HG02870 (cell line): ENCODE measurements around the gene FRAT2.

Experiments
- ATAC-seq: cut with Tn5 transposase; IDR thresholded peaks from one replicate; pipeline ENCODE4 v1.9.1; 2021; ENCODE audit warnings: mild to moderate bottlenecking, moderate library complexity; ENCODE audit not compliant: unreplicated experiment

FRAT2 gene

DNA sequence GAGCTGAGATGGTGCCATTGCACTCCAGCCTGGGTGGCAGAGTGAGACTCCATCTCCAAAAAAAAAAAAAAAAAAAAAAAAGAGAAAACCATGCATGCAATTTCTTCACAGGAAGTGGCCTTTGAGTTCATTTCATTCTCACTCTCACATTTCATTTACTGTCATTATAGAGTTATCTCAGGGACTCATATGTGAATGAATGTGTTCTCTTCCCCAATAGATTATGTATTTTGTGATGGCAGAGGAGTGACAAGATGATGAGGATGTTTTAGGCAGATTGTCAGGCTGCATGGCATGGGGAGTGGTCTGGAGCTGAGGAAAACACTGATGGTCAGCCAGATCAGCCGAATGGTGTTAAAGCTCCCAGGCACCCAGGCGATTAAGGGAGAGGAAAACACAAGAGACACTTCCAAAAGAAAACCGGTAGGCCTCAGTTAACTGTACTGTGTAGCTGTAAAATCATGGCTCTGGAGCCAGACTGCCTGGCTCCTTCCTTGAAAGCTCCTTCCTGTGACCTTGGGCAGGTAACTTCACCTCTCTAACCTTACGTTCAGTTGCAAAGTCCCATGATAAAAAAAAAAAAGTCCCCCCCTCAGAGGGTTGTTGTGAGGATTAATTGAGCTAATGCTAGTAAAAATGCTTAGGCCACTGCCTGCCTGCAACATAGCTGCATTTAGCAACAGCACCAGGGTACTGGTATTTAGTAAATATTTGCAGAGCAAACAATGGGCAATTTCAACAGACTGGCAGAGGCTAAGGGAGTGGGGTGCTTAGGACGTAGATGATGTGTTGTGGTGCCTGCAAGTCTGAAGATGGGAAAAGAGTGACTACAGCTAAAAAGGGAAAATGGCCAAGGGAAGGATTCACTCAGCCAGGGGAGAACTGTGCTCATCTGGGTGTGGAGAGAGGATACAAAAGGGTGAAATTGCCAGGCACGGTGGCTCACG lies 6.9 kb downstream of the FRAT2 start:
- no peak for ATAC-seq

DNA sequence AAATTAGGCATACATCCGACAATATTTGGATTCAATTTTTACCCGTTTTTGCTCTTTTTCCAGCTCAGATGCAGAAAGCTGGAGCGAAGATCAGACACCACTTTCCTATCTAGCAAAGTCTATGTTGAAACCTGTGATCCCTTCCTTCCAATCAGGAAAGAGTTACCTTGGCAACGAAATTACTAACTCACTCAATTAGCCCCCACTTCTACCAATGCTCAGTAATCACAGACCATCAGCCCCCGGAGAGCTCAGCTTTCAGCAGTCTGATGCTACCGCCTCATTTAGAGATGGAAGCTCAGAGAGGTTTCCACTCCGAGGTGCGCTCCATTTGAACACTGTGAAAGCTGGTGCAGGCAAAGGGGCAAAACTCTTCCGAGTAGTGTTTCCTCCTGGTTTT lies 8.8 kb downstream of the FRAT2 start:
- ATAC-seq: no peak

DNA sequence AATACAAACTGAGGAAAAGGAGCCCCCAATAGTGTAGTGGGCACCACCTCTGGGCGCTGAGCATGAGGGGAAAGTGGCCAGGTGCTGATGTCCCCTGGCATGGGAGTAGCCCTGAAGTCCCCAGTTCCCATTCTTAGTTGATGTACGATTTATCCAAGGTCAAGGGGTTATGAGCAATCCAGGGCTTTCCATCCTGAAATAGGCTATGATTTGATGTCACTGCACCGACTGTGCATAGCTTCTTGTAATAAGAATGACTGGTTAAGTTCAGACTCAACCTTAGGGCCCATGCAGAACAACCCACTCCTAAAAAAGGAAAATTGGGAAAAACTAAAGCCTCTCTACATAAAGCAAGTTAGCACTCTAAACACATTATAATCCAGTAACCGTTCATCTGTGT lies 11.0 kb downstream of the FRAT2 start:
- ATAC-seq: no peak

DNA sequence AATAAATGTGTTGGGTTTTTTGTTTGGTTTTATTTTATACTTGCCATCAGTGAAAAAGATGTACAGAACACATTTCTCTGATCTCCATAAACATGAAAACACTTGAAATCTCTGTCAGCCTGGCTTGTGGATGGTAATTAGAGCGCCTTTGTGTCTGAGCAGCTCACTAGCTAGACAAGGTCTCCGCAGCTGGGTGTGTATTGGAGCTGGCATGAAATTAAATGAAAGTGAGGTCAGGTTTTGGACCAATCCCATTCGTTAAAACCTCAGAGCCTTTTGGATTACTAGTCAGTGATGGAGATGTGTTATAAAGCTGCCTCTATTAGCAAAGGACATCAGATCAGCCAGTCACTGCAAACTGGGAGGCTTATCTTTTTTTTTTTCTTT lies 12.7 kb downstream of the FRAT2 start:
- no peak for ATAC-seq

DNA sequence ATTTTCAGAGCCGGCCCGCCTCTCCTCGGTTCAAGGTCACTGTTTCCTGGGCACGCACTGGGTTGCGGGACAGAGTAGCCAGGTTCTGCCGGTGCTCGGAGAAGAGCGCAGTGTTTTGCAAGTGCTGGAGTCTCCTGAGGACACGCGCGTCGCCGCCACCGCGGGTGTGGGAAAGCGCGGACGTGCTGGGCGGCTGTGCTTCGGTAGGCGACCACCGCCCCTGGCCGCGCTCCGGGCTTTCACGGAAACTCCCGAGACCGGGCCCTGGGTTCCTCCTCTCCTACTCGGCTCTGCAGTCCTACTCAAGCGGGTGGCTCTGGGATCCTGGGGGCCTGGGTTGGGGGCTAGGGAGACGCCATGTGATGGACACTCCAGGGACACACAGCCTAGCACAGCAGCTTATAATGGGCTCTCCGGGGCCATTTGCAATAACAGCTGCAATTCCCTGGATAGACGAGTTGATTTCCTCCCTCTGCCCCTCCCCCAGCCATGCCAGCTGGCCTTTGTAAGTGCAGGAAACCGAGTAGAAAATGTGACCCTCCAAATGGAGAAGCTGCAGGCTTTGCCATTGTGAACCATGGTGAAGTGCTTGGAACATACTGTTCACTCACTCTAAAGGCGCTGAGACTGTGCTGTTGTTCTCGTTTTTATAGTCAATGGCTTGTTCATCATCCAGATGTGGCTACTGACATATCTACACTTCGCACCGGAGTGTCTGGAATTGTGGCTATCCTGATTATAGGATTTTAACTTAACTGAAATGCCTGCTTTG lies 13.3 kb downstream of the FRAT2 start:
- no peak for ATAC-seq

DNA sequence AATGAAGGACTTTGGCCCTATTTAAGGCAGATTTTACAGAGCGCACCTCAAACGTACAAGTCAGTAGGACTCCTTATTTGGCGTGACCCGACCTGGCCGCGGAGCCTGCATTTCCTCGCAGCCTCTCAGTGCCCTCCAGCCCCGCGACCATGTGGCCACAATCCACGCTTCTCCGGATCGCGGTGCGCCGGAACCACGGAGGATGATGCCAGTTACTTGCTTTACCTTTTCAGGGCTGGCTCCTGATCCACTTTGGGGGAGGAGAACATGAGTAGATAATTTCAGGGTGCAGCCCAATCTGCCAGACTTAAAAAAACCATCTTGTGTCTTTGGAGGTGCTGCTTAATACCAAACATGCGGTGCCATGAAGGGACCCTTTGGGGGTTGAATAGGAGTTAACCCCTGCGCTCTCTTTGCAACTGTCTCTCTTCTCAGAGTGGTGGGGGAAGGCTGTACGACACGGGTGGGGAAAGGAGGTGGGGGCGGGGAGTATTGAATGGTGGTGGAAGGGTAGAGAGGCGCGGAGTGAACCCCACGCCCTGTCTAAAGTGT lies 14.0 kb downstream of the FRAT2 start:
- no peak for ATAC-seq

DNA sequence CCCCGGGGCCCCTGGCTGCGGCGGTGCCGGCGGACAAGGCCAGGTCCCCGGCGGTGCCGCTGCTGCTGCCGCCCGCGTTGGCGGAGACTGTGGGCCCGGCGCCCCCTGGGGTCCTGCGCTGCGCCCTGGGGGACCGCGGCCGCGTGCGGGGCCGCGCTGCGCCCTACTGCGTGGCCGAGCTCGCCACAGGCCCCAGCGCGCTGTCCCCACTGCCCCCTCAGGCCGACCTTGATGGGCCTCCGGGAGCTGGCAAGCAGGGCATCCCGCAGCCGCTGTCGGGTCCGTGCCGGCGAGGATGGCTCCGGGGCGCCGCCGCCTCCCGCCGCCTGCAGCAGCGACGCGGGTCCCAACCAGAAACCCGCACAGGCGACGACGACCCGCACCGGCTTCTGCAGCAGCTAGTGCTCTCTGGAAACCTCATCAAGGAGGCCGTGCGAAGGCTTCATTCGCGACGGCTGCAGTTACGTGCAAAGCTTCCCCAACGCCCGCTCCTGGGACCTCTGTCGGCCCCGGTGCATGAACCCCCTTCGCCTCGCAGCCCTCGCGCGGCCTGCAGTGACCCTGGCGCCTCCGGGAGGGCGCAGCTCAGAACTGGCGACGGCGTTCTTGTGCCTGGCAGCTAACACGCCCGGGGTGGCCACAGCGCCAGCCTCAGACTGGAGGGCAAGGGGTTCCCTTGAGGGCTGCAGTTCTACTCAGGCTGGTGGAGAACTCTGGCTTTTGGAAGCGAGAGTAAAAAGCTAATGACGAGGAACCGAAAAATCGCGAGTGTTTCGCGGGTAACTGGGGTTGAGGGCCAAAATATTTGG lies 14.7 kb downstream of the FRAT2 start:
- ATAC-seq: no peak

DNA sequence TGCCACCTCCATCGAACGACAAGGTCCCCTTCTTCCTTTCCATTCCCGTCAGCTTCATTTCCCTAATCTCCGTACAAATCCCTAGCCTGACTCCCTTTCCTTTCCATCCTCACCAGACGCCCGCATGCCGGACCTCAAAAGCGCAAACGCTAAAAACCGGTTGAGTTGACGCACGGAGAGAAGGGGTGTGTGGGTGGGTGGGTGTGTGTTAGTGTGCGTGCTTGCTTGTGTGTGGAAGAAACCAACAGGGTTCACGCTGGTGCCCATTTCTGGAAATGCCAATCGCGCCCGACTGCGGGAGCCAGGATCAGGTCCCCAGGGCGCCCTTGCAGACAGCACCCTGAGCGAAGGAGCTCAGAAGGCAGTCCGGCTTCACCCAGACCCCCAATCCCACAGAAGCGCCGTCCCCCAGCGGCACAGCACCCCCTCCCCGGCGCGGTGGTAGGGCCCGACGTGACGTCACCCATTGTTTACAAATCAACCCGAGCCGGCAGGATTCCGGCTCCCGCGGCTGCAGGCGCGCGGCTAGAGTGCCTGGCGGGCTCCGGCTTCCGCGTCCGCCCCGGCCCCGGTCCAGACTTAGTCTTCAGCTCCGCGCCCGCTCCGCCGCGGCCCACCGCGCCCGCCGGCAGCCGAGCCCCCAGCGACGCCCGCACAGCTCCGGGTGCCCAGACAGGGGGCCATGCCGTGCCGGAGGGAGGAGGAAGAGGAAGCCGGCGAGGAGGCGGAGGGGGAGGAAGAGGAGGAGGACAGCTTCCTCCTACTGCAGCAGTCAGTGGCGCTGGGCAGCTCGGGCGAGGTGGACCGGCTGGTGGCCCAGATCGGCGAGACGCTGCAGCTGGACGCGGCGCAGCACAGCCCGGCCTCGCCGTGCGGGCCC lies 15.5 kb downstream of the FRAT2 start, which contains the start of gene FRAT1:
FRAT1 (plus strand) TSS at position 500 of the 880 bp plus-strand sequence; CDS start at position 683, 183 bp downstream.
- ATAC-seq: peak; percentile 84

DNA sequence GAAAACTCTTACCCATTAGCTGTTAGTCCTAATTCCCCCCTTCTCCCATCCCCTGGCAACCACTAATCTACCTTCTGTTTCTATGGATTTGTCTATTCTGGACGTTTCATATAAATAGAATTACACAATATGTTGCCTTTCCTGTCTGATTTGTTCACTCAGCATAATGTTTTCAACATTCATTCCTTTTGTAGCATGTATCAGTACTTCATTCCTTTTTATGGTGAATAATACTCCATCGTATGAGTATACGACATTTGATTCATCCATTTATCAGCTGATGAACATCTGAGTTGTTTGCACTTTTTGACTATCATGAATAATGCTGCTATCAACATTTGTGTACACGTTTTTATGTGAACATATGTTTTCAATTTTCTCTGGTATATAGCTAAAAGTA lies 19.9 kb downstream of the FRAT2 start:
- no peak for ATAC-seq

DNA sequence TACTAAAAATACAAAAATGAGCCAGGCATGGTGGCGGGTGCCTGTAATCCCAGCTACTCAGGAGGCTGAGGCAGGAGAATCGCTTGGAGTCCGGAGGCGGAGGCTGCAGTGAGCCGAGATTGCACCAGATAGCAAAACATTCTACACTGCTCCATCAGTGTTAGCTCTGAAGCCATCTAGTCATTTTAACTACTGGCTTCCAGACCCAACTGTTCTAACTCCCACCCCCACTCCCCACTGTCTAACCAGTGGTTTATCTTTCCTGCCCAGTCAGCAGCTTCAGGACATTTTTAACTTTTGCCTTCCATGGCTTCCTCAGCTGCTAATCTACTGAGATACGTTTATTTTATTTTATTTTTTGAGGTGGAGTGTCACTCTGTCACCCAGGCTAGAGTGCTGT lies 21.6 kb downstream of the FRAT2 start:
- no peak for ATAC-seq

DNA sequence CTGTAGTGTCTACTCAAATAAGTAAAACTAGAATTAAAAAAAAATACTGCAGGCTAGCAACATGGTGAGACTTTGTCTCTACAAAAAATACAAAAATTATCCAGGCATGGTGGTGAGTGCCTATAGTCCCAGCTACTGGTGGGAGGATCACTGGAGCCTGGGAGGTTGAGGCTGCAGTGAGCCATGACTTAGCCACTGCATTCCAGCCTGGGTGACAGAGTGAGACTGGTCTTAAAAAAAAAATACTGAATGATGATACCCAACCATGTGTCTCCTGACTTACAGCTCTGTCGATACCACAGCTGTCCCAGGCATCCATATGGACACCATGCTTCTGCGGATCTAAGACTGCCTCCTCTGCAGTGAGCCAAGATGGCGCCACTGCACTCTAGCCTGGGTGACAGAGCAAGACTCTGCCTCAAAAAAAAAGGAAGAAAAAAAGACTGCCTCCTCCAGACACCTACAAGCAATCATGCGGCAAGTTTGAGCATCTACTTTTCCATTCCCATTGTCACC lies 23.4 kb downstream of the FRAT2 start:
- no peak for ATAC-seq

DNA sequence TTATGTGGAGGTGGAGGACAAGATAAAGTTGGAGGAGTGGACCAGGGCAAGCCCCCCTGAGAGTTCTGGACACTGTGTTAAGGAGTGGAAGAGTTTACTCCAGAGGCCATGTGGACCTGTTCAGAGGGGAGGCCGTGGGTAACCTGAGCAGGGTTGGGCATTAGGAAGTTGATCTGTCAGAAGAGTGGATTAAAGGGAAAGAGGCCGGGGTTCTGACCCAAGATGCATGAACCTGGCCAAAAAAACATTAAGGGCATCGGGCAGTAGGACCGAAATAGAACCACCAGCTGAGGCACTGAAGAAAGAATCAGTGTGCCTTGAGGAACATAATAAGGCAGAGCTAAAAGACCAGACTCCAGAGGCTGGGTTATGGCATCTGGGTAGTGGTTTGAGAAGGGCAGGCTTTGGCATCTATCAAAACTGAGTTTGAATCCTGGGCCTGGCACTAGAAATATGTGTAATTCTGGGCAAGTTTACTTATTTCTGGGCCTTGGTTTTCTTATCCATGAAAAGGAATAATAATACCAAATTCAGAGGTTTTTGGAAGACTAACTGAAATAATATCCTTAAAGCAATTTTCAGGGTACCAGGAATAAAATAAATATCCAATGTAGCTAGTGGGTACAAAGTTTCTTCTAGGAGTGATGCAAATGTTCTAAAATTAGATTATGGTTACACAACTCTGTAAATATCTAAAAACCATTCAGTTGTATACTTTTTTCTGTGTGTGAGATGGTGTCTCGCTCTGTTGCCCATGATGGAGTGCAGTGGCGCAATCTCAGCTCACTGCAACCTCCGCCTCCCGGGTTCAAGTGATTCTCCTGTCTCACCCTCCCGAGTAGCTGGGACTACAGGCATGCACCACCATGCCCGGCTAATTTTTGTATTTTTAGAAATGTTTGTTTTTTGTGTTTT lies 26.4 kb downstream of the FRAT2 start:
- ATAC-seq: no peak

DNA sequence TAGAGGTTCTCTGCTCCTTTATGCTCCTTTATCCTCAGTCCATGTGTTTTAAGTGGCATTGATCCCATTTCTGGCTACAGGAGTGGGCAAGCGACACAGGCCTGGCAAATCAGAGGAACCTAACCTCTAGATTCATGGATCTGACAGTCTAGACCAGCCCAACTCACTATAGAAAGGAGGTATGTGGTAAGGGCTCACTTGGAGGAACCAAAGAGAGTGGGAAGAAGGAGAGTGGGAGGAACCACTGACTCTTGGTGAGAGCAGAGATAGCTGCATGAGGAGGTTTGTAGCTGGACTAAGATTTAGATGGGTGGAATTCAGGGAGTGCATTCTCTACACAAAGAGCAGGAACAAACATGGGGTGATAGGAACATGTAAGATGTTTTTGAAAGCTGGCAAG lies 27.1 kb downstream of the FRAT2 start:
- ATAC-seq: no peak

DNA sequence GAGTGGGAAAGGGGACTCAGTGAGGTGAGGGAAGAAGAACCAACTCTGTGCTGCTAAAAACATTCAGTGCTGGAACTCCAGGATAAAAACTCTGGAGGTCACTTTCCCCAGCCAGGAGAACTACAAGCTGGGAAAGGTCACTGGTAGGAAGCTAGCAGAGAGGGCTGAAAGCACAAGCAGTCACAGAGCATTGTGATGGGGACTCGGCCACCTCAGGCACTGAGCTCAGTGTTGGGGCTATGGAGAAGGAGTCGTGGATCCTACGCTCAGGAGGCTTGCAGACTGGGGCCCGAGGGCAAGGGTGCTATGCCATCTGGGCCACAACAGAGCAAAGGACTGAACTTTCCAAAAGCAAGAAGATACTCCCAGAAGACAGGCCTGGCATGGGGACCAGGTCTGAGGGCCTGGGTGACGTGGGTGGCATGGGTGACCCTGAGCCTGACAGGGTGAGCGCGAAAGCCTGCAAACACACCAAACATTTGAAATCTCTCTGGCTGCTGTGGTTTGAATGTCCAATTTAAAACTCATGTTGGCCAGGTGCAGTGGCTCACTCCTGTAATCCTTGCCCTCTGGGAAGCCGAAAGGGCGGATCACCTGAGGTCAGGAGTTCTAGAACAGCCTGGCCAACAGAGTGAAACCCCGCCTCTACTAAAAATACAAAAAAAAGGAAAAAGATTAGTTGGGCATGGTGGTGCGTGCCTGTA lies 32.3 kb downstream of the FRAT2 start:
- no peak for ATAC-seq

DNA sequence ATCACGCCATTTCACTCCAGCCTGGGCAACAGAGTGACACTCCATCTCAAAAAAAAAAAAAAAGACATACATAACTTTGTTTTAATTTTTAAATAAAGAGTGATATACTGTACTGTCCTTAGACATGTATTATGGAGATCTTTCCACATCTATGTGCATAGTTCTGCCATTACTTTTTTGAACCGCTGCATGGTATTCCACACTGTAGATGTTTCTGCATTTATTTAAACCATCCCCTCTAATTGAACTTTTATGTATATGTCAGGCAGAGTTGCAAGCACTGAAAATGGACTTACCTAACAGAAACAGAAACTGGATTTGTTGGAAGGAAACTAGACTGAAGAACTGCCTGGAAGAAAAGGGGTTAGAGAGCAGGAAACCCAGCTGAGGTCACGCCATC lies 33.5 kb downstream of the FRAT2 start:
- no peak for ATAC-seq

DNA sequence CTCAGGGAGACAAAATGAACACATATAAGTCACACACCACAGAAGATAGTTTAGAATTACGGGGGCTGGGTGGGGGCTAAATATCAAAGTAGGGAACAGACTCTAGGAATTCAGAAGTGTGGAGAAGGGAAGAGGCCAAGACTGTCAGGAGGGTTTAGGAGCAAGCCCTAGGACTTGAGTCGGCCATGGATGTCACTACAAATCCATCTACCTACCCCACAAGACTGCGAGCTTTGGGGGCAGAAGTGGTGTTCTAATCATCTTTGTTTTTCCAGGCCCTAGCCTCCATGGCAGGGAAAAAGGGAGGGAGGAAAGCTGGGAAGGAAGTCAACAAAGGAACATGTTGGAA lies 36.3 kb downstream of the FRAT2 start:
- ATAC-seq: no peak

DNA sequence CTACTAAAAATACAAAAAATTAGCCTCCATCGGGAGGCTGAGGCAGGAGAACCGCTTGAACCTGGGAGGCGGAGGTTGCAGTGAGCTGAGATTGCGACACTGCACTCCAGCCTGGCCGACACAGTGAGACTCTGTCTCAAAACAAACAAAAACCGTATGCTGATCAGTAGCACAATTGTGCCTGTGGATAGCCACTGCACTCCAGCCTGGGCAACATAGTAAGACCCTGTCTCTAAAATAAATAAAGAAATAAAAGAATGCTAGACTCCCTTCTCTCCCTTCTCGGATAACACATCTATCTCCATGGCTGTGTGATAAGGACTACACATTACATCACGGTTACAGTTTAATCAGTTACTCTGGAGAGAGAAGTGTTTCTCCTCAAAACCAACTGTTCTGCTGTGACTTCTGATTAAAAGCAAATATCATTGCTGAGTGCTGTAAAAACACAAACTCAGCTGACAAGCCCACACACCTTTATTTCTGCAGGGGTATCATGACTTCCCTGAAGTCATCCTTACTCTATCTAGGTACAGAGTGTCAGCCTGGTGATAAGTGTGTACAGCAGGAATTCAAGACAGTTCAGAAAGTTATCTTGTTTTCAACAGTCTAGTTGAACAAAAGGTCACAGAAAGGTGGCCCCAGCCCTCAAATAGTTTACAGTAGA lies 36.8 kb downstream of the FRAT2 start:
- no peak for ATAC-seq

DNA sequence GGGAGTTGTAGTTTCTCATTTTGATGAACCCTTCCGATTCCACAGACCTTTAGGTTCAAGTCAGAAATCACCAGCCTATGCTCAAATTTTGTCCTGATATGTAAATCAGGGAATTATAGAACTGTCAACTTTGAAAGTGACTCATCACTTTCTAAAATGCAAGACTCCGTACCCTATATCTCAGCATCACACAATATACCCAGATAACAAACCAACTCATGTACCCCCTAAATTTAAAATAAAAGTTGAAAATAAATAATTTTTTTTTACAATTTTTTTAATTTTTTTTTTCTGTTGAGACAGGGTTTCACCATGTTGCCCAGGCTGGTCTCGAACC lies 41.7 kb downstream of the FRAT2 start:
- no peak for ATAC-seq
